NCI-H1436 (cell line): Measurements from ENCODE around the gene SLC39A6.
"Not testable (repeated sequence)": the region's sequence is repeated elsewhere in the genome, so short reads cannot be mapped to it uniquely, and the experiment has no call there.

Experiments
- DNase-seq: peaks from one replicate; lab custom pipeline; 2025; lab: John Stamatoyannopoulos, UW

SLC39A6 gene

GRCh38 chr18:36135264-36135663 lies 6.1 kb upstream of the SLC39A6 start:
- no peak for DNase-seq

GRCh38 chr18:36132756-36133155 lies 3.6 kb upstream of the SLC39A6 start:
- DNase-seq: no peak

GRCh38 chr18:36131692-36132483 lies 2.7 kb upstream of the SLC39A6 start:
- DNase-seq: no peak

GRCh38 chr18:36130883-36131653 lies 1.9 kb upstream of the SLC39A6 start:
- no peak for DNase-seq

GRCh38 chr18:36130039-36130831 lies 1.1 kb upstream of the SLC39A6 start:
- no peak for DNase-seq

- DNase-seq: no peak
Measured at GRCh38 chr18:36128907-36129299, 237 bp downstream of the SLC39A6 start.

- no peak for DNase-seq
Measured at GRCh38 chr18:36128530-36128870, 640 bp downstream of the SLC39A6 start.

GRCh38 chr18:36127836-36128529 lies 1.2 kb downstream of the SLC39A6 start:
- no peak for DNase-seq

- DNase-seq: no peak
Measured at GRCh38 chr18:36126668-36127067, 2.5 kb downstream of the SLC39A6 start.

GRCh38 chr18:36124841-36125240 lies 4.3 kb downstream of the SLC39A6 start:
- no peak for DNase-seq

- no peak for DNase-seq
Measured at GRCh38 chr18:36120297-36120696, 8.8 kb downstream of the SLC39A6 start.

- DNase-seq: not testable (repeated sequence)
Measured at GRCh38 chr18:36116771-36117170, 12.4 kb downstream of the SLC39A6 start.

GRCh38 chr18:36114738-36115137 lies 14.4 kb downstream of the SLC39A6 start:
- no peak for DNase-seq

GRCh38 chr18:36114251-36114650 lies 14.9 kb downstream of the SLC39A6 start:
- no peak for DNase-seq

- DNase-seq: no peak
Measured at GRCh38 chr18:36112302-36112701, 16.8 kb downstream of the SLC39A6 start.

- DNase-seq: no peak
Measured at GRCh38 chr18:36109737-36110136, 19.4 kb downstream of the SLC39A6 start.

- DNase-seq: no peak
Measured at GRCh38 chr18:36108601-36109000, 20.5 kb downstream of the SLC39A6 start.

GRCh38 chr18:36108196-36108595 lies 20.9 kb downstream of the SLC39A6 start:
- no peak for DNase-seq

GRCh38 chr18:36107477-36107876 lies 21.7 kb downstream of the SLC39A6 start:
- no peak for DNase-seq

GRCh38 chr18:36104749-36105148 lies 24.4 kb downstream of the SLC39A6 start:
- no peak for DNase-seq

- DNase-seq: no peak
Measured at GRCh38 chr18:36101943-36102342, 27.2 kb downstream of the SLC39A6 start.

- DNase-seq: no peak
Measured at GRCh38 chr18:36099311-36099710, 29.8 kb downstream of the SLC39A6 start.
